LHCN-M2 (cell line): ENCODE data around the gene CFAP73. TPM values are rescaled to one million over a fixed set of nuclear protein-coding genes. Genes with fewer than 3 reads are reported as not detected.

Experiments
- DNase-seq: peaks from one replicate; pipeline ENCODE4 v3.0.0-alpha.2; 2012; ENCODE audit warnings: low read depth
- total RNA-seq: library from RNA; depleted of rRNA; stranded (reverse); fragments of >200 nt; gene quantifications from 2 replicates; pipeline ENCODE4 v1.2.3, GENCODE V29; 2014

The CFAP73 gene
- total RNA-seq, 1 experiment from 2014 or later: not detected

DNA sequence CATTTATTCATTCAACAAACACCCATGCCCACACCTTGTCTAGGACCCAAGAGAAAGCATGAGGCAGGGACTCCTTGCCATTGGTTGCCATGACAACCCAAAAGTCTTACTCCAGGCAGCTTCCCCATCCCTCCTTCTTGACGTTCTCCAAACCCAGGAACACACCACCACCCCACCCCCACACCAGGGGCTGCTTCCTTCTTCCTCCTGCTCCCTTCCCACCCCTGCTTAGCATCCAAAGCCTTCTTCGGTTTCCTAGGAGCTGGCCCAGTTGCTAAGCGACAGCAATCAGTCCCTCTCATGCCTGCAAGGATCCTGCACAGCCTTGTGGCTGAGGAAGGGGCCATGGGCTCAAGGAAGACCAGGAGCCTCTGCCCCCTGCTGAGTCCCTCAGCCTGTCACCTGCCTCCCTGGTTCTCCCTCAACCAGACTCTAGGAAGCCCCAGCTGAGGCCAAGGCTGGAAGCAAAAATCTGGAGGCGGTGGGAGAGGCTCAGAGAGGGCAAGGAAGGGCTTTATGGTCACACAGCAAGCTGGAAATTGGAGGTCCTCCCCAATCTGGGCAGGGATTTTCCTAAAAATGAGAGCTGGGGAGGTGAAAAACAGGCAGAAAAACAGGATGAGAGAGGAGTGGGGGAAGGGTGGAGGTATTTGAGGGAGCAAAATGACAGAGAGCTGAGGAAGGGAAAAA is 29.4 kb upstream of the CFAP73 start:
- DNase-seq: no peak

GRCh38 chr12:113120670-113121370 is 28.7 kb upstream of the CFAP73 start:
- no peak for DNase-seq

DNA sequence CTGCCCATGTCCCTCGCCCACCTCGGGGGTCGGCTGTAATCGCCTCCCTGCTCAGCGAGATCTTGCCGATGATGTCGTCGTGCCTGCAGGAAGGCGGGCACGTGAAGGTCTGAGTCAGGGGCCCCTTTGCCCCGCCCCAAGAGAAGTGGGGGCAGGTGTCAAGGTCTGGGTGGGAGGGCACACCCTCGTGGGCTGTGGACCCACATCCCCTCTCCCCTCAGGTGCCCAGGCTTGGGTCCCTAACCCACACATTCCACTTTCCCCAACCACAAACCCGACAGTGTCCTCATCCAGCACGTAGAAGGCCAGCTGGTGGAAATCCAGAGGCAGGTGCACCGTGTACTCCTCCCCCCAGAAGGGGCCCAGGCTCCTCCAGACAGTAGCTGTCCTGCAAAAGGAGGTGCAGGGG is 21.7 kb upstream of the CFAP73 start:
- DNase-seq: no peak

GRCh38 chr12:113128802-113129663 is 20.5 kb upstream of the CFAP73 start:
- DNase-seq: no peak

GRCh38 chr12:113129664-113130456 is 19.7 kb upstream of the CFAP73 start:
- no peak for DNase-seq

- no peak for DNase-seq
Observed at GRCh38 chr12:113130457-113131135, 18.9 kb upstream of the CFAP73 start.

- no peak for DNase-seq
Observed at GRCh38 chr12:113131556-113131955, 18.0 kb upstream of the CFAP73 start.

- no peak for DNase-seq
Observed at GRCh38 chr12:113133036-113133435, 16.5 kb upstream of the CFAP73 start.

DNA sequence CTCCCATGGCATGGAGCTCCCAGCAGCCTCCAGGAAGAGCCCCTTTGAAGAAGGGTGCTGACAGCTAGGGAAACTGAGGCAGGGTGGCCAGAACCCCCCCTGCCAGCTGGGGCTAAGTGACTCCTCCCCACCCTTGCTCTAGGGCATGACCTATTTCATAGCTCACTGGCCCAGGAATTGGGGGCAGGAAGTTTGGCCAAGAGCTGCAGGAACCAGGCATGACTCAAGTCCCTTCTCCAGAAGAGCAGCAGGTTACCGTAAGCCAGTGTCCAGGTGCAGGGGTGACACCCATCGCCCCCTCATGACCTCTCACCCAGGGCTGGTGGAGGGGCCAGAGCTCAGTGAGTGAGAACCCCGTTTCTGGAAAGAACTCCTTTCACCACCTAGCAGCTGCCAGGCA is 15.9 kb upstream of the CFAP73 start:
- no peak for DNase-seq

DNA sequence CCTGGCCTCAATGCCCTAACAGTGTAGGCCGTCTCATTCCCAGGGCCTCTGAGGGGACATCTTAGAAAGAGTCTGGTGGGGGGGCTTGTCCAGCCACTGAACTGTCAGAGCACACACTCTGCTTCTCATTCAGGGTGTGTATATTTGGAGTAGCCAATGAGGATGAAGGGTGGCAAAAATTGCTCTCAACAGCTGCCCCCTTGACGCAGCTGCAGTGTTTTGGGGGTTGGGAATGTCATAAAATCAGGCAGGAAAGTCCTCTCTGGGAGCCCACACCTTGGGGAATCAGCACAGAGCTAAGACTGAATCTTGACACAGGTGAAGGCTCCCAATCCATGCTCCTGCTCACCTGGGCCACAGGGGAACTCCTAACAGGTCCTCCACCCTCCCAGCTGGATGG is 15.5 kb upstream of the CFAP73 start:
- no peak for DNase-seq

- DNase-seq: no peak
Observed at GRCh38 chr12:113134521-113134951, 15.0 kb upstream of the CFAP73 start.

DNA sequence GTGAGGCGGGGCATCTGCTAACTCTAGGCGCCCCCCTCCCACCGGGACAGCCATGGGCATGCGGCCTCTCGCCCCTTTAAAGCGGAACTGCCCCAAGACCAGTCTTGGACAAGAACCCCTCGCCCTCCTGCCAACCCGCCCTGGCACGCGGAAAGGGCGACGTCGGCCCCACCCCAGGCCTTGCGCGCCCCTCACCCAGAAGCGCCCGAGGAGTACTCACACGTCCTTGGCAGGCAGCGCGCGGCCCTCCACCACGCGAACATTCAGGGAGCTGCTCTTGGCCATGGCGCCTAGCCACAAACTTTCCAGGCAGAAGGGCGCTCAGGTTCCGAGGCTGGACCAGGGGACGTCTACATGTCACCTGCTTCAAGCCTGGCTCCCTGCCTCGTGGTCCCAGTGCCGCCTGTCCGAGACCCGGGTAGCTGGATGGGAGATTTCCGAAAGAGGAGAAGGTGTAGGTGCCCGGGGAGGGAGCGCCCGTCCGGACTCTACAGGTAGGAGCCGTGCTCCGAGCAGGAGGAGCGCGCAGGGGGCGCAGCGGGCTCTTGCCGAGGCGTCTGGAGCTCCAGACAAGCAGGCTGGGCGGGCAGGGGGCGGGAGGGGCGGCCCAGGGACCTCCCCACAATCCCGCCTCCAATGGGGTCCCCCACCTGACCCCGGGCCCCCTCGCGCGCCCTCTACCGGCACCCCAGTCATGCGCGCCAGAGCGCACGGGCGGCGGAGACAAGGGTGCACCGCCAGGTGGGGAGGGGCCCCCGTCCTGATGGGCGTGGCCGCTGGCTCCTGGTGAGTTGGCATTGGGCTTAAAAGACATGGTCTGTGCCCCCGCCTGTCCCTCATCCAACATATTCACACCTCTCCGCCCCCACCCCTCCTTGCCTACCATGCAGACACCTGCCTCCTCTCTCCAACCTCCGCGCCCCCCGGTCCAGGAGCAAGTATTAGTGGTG is 14.1 kb upstream of the CFAP73 start, which contains the start of gene RASAL1:
TSS of gene RASAL1 (minus strand) at position 584 of the 950 bp plus-strand sequence. CDS start at position 285, 299 bp downstream.
- no peak for DNase-seq

DNA sequence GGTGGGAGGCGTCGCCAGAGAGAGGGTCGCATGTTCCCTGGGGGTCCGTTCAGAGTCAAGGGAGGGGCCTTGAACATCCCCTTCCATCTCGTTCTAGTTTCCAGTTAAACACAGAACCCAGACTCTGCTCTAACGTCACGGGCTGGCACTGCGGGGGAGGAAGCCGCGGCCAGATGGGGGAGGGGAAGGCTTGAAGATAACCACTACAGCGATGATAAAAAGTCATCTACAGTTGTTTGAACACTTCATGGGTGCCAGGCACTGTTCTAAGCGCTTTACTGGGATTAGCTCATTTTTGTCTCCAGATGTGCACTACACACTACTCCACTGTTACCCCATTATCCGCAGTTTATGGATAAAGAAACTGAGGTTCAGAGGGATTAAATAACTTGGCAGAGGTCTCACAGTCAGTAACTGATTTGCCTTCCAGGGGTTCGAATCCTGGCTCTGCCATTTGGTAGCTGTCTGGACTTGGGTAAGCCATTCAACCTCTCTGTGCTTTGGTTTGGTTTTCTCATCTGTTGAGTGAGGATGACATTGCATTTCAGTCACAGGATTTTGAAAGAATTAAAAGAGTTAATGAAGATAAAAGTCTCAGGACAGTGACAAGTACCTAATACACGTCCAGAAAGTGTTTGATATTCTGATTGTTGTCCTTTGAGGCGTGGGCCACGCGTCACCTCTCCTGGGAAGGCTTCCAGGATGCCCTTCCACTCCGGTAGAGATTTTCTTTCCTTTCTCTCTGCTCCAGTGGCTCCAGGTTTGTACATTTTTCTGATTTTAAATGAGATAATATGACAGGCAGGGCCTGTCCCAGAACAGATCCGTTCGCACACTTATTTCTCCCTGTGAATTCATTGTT is 13.2 kb upstream of the CFAP73 start:
- no peak for DNase-seq

DNA sequence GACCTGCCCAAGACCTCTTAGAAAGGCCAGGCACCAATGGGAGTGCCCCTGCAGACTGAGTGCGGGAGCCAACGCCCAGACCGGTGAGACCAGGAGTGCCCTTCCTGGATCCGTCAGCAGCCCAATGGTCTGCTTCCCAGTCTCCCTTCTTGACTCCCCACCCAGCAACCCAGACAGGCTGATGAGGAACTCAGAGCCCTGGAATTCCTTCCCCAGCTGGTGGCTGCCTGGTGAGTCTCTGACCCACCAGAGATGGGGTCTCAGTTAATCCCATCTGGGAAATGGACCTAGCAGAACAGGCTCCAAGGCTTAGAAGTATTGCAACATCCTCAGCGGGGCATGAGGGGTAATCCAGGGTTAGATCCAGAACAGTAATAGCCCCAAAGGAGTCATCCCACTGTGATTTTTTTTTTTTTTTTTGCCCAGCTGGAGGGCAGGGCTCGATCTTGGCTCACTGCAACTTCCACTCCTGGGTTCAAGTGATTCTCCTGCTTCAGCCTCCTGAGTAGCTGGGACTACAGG is 12.5 kb upstream of the CFAP73 start:
- DNase-seq: no peak

DNA sequence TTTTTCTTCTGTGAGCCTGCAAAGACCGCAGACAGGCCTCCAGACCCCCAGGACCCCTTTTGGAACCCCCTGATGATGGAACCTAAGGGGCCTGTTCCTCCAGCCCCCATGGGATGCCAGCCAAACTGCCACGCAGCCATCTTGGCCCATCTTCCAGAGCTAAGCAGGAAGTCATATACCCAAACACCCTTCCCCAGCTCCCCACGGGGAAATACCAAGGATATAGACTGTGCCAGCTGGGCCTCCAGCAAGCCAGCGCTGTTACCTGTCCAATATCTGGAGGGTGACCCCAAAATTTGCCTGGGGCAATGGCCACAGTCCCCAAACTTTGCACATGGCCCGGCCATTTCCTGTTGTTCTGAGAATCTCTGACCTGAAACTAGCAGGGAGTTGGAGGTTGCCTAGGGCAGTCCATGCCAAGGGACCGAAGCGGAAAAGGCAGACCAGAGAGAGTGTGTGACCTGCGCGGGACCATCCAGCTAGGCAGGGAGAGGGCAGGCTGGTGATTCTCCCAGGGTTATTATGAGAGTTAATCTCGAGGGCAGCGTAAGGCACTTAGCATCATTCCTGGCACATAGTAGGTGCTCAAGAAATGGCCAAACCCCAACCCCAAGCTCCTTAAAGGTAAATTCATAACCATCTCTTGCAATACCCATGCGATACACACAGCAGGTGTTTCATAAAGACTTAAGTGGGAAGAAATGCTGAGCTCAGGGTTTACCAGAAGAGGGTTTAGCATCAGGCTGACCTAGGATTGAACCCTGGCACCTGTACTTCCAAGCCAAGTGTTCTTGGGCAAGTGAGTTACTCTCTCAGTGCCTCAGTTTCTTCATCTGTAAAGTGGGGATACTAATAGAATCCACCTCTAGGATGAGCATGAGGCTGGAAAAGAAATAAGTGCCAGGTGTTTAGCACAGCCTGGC is 11.4 kb upstream of the CFAP73 start:
- no peak for DNase-seq

GRCh38 chr12:113138826-113139225 is 10.7 kb upstream of the CFAP73 start:
- no peak for DNase-seq

GRCh38 chr12:113140706-113141105 is 8.8 kb upstream of the CFAP73 start:
- no peak for DNase-seq
